Mesenchymal stem cell (in vitro differentiated cells and primary cell): ENCODE data around the gene GABPB1.
"Not testable (repeated sequence)": the region's sequence is repeated elsewhere in the genome, so short reads cannot be mapped to it uniquely, and the experiment has no call there.

Source experiments
- DNase-seq: peaks from one replicate; pipeline ENCODE4 v3.0.0-alpha.2; 2013
- H2AFZ ChIP-seq: one replicate; pipeline ENCODE4 v1.6.1; 2013; ENCODE audit warnings: low read depth, mild to moderate bottlenecking, control low read depth, inconsistent platforms, low read length, moderate library complexity
- H2AK5ac ChIP-seq: 2 replicates; pipeline ENCODE4 v1.6.1; 2013; ENCODE audit warnings: low read length, moderate library complexity, mild to moderate bottlenecking, inconsistent platforms; ENCODE audit not compliant: severe bottlenecking
- H2BK120ac ChIP-seq: one replicate; pipeline ENCODE4 v1.6.1; 2013; ENCODE audit warnings: low read depth, mild to moderate bottlenecking, inconsistent platforms, low read length, moderate library complexity
- H2BK12ac ChIP-seq, 2 experiments: one replicate each; pipeline ENCODE4 v1.6.1; 2013; ENCODE audit warnings: inconsistent platforms in 2 of 2, low read length in 2 of 2, mild to moderate bottlenecking in 2 of 2, moderate library complexity in 2 of 2, control low read depth in 1 of 2
- H2BK15ac ChIP-seq: one replicate; pipeline ENCODE4 v1.6.1; 2013; ENCODE audit warnings: mild to moderate bottlenecking, low read depth, inconsistent platforms; ENCODE audit not compliant: poor library complexity, severe bottlenecking
- H2BK5ac ChIP-seq: 2 replicates; pipeline ENCODE4 v1.6.1; 2013; ENCODE audit warnings: low read depth, mild to moderate bottlenecking, low read length, control low read depth, inconsistent platforms; ENCODE audit not compliant: poor library complexity, severe bottlenecking
- H3K14ac ChIP-seq, 2 experiments: one replicate each; pipeline ENCODE4 v1.6.1; 2013; ENCODE audit warnings: inconsistent platforms in 2 of 2, low read length in 2 of 2, control low read depth in 1 of 2, mild to moderate bottlenecking in 1 of 2, moderate library complexity in 1 of 2
- H3K18ac ChIP-seq, 2 experiments: one replicate each; pipeline ENCODE4 v1.6.1; 2013; ENCODE audit warnings: inconsistent platforms in 2 of 2, low read length in 2 of 2, control low read depth in 1 of 2, low read depth in 1 of 2, mild to moderate bottlenecking in 1 of 2
- H3K23ac ChIP-seq, 2 experiments: one replicate each; pipeline ENCODE4 v1.6.1; 2013; ENCODE audit warnings: inconsistent platforms in 2 of 2, low read length in 2 of 2, mild to moderate bottlenecking in 2 of 2, moderate library complexity in 2 of 2, control low read depth in 1 of 2
- H3K27ac ChIP-seq: 2 replicates; pipeline ENCODE4 v1.5.1; 2013; ENCODE audit warnings: mild to moderate bottlenecking, moderate library complexity, low read length, control low read depth, inconsistent platforms; ENCODE audit not compliant: poor library complexity, severe bottlenecking
- H3K27me3 ChIP-seq, 2 experiments: 2 replicates each; pipeline versions ENCODE4 v1.6.1 to v1.7.0; 2013; ENCODE audit warnings: low read length in 2 of 2, mild to moderate bottlenecking in 2 of 2, moderate library complexity in 2 of 2, control low read depth in 1 of 2, inconsistent platforms in 1 of 2; ENCODE audit not compliant: control insufficient read depth in 1 of 2, insufficient read depth in 1 of 2
- H3K36me3 ChIP-seq, 2 experiments: 2 replicates each; pipeline versions ENCODE4 v1.6.1 to v1.7.0; 2013; ENCODE audit warnings: low read length in 2 of 2, control low read depth in 1 of 2, inconsistent platforms in 1 of 2, low read depth in 1 of 2, mild to moderate bottlenecking in 1 of 2; ENCODE audit not compliant: insufficient read depth in 2 of 2, control insufficient read depth in 1 of 2
- H3K4ac ChIP-seq, 2 experiments: one replicate each; pipeline ENCODE4 v1.6.1; 2013; ENCODE audit warnings: inconsistent platforms in 2 of 2, low read length in 2 of 2, mild to moderate bottlenecking in 2 of 2, moderate library complexity in 2 of 2, control low read depth in 1 of 2, low read depth in 1 of 2
- H3K4me1 ChIP-seq: 2 replicates; pipeline ENCODE4 v1.6.1; 2013; ENCODE audit warnings: low read depth, low read length, control low read depth; ENCODE audit not compliant: control insufficient read depth, insufficient read depth
- H3K4me2 ChIP-seq: 2 replicates; pipeline ENCODE4 v1.6.1; 2013; ENCODE audit warnings: low read length, mild to moderate bottlenecking, inconsistent platforms; ENCODE audit not compliant: poor library complexity, severe bottlenecking
- H3K4me3 ChIP-seq, 2 experiments: 2 replicates each; pipeline versions ENCODE4 v1.5.1 to v1.7.0; 2013; ENCODE audit warnings: low read length in 2 of 2, mild to moderate bottlenecking in 2 of 2, control low read depth in 1 of 2, low read depth in 1 of 2; ENCODE audit not compliant: insufficient read depth in 1 of 2
- H3K79me1 ChIP-seq: replicated peaks from 2 replicates; pipeline ENCODE4 v1.6.1; 2013; ENCODE audit warnings: mild to moderate bottlenecking, control low read depth, low read length, inconsistent platforms; ENCODE audit not compliant: poor library complexity, severe bottlenecking
- H3K9ac ChIP-seq: 2 replicates; pipeline ENCODE4 v1.7.0; 2013; ENCODE audit warnings: mild to moderate bottlenecking, low read length, moderate library complexity
- H3K9me3 ChIP-seq: 2 replicates; pipeline ENCODE4 v1.7.0; 2013; ENCODE audit warnings: mild to moderate bottlenecking, low read length; ENCODE audit not compliant: control insufficient read depth
- H4K8ac ChIP-seq: one replicate; pipeline ENCODE4 v1.6.1; 2013; ENCODE audit warnings: inconsistent platforms, mild to moderate bottlenecking, low read length, moderate library complexity
- H4K91ac ChIP-seq: one replicate; pipeline ENCODE4 v1.6.1; 2013; ENCODE audit warnings: mild to moderate bottlenecking, low read length, inconsistent platforms
- WGBS: methylation state at CpG from one replicate; pipeline ENCODE4 v1.1.7; 2013; ENCODE audit warnings: mixed read lengths; 5-methylcytosine and 5-hydroxymethylcytosine counted together

The GABPB1 gene

DNA sequence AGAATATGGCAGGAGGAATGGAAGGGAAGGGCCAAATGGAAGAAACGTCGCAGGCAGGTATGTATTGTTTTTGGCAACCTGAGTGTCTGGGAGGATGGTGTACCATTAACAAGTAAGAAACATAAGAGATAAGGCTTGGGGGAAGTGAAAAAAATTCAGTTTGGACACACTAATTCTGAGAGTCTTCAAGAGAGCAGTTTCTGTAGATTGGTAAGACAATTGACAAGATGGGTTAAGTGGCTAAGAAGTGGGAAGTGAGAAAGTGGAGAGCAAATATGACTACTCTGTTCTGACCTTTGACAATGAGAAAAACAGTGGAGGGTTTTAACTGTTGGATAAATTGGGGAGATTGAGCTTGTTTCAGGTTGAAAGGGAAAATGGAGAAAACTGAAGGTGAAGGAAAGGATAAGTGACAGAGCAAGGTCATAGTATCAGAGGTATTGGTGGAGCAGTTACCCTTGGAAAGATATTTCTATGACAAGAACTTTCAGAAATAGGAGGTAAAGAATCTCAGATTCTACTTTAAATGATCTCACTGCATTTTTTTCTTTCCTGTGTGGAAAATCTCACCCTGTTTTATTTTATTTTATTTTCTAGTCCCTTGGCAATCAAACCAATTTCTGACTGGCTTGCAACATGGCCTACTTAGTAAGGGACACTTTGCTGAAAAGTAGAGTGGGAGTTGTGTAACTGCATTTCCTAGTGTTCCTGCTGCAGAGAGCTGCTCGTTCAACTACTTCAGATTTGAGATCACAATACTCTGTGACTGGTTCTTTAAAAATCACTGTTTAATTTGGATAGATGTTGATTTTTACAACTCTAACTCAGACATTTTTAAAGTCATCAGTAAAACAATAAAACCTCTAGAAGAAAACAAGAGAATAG lies 23.1 kb upstream of the GABPB1 start:
- H3K4me1 ChIP-seq, result no peaks in the 10 kb centered on the region
- H3K36me3 ChIP-seq, result no peaks in the 10 kb centered on the region
- no peak overlapping the region for H2BK120ac ChIP-seq
- H3K4me2 ChIP-seq, result no peak overlapping the region
- no peaks in the 10 kb centered on the region for H3K27me3 ChIP-seq
- H2AFZ ChIP-seq, result no peak overlapping the region
- H4K91ac ChIP-seq, result no peak overlapping the region
- H2BK12ac ChIP-seq, result no peak overlapping the region
- H2BK15ac ChIP-seq, result no peak overlapping the region
- H2AK5ac ChIP-seq, result no peak overlapping the region
- no peak overlapping the region for H3K27ac ChIP-seq
- no peak overlapping the region for H4K8ac ChIP-seq
- no peak overlapping the region for H3K23ac ChIP-seq
- no peak overlapping the region for H3K4me3 ChIP-seq
- H3K9ac ChIP-seq, result no peak overlapping the region
- H3K4ac ChIP-seq, result no peak overlapping the region
- no peaks in the 10 kb centered on the region for H3K79me1 ChIP-seq
- no peaks in the 10 kb centered on the region for H3K9me3 ChIP-seq
- peak; percentile 13 for DNase-seq
- H2BK5ac ChIP-seq, result no peak overlapping the region
- WGBS, result 96% methylated on average over 2 of the region's 3 CpGs
- H3K18ac ChIP-seq, result no peak overlapping the region
- H3K14ac ChIP-seq, result no peak overlapping the region

GRCh38 chr15:50369564-50369963 lies 14.6 kb upstream of the GABPB1 start:
- not testable (repeated sequence) for H2BK15ac ChIP-seq, H4K8ac ChIP-seq, DNase-seq, H3K79me1 ChIP-seq, H3K9me3 ChIP-seq, H2BK12ac ChIP-seq, H3K27ac ChIP-seq, H3K4ac ChIP-seq, H3K27me3 ChIP-seq, H2BK120ac ChIP-seq, H2AFZ ChIP-seq, H3K9ac ChIP-seq, H3K4me2 ChIP-seq, H4K91ac ChIP-seq, H3K4me3 ChIP-seq, H2AK5ac ChIP-seq, H3K18ac ChIP-seq, H3K14ac ChIP-seq, H3K23ac ChIP-seq, H3K4me1 ChIP-seq, H2BK5ac ChIP-seq
- peaks cover 6 to 19% of the 10 kb centered on the region in 2 experiments for H3K36me3 ChIP-seq
- over 99% methylated on average over 6 of the region's 8 CpGs for WGBS

GRCh38 chr15:50365971-50366370 lies 11.0 kb upstream of the GABPB1 start:
- Histone ChIP-seq H3K4me2 (no peak overlapping the region), H2BK15ac (no peak overlapping the region), H3K18ac (no peak overlapping the region), H2AK5ac (no peak overlapping the region), H3K4me1 (no peaks in the 10 kb centered on the region), H3K27ac (no peak overlapping the region), H2AFZ (no peak overlapping the region), H2BK12ac (no peak overlapping the region), H3K4ac (no peak overlapping the region), H4K91ac (no peak overlapping the region), H2BK5ac (no peak overlapping the region), H3K27me3 (no peaks in the 10 kb centered on the region), H3K36me3 (peaks cover 11 to 49% of the 10 kb centered on the region in 2 experiments), H3K23ac (no peak overlapping the region), H3K79me1 (peaks cover 15% of the 10 kb centered on the region), H3K9me3 (no peaks in the 10 kb centered on the region), H4K8ac (no peak overlapping the region), H3K9ac (no peak overlapping the region), H2BK120ac (no peak overlapping the region), H3K4me3 (no peak overlapping the region), H3K14ac (no peak overlapping the region)
- no peak for DNase-seq

DNA sequence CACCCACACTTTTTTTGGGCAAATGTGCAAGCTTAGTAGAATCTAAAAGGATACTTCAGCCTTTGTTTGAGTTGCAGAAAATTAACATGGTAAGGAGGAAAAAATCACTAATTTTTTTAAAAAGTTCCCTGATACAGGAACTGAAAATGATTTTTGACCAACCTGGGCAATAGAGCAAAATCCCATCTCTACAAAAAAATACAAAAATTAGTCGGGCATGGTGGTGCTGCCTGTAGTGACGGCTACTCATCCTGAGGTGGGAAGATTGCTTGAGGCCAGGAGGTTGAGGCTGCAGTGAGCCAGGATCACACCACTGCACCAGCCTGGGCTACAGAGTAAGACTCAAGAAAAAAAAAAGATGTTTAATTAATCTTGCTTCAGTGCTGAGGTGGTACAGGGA lies 10.6 kb upstream of the GABPB1 start:
- Histone ChIP-seq H3K27me3 (no peaks in the 10 kb centered on the region), H2BK15ac (no peak overlapping the region), H2AFZ (no peak overlapping the region), H3K23ac (no peak overlapping the region), H3K27ac (no peak overlapping the region), H3K14ac (no peak overlapping the region), H3K18ac (no peak overlapping the region), H3K4me1 (no peaks in the 10 kb centered on the region), H3K4me3 (no peak overlapping the region), H2AK5ac (no peak overlapping the region), H3K4ac (no peak overlapping the region), H2BK5ac (no peak overlapping the region), H2BK120ac (no peak overlapping the region), H4K8ac (no peak overlapping the region), H2BK12ac (no peak overlapping the region), H3K4me2 (no peak overlapping the region), H3K79me1 (peaks cover 16% of the 10 kb centered on the region), H3K9me3 (no peaks in the 10 kb centered on the region), H3K36me3 (peaks cover 9 to 51% of the 10 kb centered on the region in 2 experiments), H4K91ac (no peak overlapping the region), H3K9ac (no peak overlapping the region)
- 97% methylated on average over 2 of the region's 2 CpGs for WGBS
- no peak for DNase-seq
